SHP77 treated with DMSO at 0.1 percent for 48 hours (cell line): ENCODE measurements around the gene MTUS2.

Source experiments
- DNase-seq: peaks from one replicate; lab custom pipeline; 2025; lab: John Stamatoyannopoulos, UW

MTUS2 gene

DNA sequence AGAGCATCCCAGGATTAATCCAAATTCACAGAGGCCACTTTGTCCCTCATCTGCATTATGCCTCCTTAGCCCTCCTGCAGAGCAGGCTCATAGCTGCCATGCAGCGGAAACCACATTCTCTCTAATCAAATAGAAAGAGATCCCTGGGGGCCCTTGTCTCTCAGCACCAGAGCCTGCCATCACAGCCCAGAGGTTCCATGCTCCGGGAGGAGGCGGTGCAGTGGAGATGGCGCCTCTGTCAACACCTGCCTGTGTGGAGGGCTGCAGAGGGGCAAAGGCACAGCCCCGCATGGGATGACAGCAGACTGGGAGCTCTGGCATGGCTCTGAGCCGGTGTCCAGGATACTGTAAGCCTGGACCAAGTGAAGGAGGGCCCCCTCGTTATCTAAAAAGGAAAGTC, 664.1 kb downstream of the MTUS2 start:
- no peak for DNase-seq

DNA sequence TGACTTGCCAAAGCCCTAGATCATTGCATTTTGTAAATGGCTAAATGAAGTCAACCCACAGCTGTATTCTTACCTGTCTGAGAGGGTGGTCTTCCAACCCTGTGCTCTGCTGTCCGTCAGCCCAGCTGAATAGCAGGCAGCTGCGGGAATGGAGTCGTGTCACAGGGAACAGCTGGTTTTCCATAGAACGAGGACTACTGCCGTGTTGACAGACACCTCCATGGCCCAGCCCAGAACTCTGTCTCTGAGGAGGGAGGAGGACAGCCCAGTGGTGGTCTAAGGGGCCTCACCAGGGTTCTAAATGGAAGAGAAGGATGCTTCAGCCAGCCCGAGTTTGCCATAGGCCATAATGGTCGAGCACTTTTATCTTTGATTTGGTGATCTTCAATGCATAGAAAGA, 664.7 kb downstream of the MTUS2 start:
- DNase-seq = no peak

DNA sequence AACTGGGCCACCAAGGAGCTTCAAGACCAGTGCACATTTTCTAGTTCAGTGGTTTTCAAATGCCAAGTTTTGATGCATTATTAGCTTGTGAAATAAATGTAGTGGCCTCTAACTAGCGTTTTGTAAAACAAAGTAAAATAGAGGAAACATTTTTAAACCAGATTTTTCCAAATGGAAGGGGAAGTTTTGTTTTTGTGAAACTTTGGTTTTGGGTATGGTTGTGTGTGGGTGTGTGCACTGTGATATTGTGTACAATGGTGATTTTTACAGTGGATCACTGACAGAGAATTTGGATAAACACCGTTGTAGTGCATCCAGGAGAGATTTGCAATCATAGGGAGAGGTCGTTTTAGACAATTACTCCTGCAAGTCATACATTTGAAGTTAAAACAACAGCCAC, 666.4 kb downstream of the MTUS2 start:
- no peak for DNase-seq

DNA sequence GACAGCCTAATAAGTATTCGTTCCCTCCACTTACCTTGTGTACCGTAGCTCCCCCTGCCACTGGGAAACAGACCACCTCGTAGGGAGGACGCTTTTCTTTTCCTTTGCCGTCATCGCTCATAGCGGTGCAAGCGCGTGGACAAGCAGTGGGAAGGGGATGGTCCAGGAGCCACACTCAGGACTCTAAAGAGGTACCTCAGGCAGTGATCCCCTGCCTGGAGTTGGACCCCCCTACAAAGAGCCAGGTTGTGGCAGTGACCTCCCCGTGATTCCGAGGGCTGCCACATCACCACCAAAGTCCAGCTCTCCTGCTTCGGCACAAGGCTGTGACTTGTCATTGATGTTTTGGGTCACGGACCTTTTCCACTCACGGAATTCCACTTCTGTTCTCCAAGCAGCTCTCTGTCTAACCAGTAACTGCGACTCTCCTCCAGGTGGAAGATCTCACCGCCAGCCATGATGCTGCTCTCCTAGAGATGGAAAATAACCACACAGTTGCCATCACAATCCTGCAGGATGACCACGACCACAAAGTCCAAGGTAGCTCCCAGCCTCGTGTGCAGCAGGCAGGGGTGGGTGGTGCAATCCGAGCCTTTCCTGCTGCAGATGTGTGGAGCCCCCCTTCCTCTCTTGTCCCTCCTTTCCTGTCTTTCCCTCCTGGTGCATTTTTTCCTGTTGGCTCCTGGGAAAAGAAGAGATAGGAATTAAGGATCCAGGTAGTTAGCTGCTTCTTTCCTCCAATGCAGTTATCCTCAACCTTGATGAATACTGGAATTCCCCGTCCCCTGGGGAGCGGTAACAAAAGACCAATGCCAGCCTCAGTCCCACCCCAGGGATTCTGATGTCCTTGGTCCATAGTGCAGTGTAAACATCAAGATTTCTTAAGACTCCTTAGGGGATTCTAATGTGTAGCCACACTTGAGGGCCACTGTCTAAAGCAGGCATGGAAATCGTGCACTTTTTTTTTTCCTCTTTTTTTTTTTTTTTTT, 667.6 kb downstream of the MTUS2 start:
- no peak for DNase-seq

DNA sequence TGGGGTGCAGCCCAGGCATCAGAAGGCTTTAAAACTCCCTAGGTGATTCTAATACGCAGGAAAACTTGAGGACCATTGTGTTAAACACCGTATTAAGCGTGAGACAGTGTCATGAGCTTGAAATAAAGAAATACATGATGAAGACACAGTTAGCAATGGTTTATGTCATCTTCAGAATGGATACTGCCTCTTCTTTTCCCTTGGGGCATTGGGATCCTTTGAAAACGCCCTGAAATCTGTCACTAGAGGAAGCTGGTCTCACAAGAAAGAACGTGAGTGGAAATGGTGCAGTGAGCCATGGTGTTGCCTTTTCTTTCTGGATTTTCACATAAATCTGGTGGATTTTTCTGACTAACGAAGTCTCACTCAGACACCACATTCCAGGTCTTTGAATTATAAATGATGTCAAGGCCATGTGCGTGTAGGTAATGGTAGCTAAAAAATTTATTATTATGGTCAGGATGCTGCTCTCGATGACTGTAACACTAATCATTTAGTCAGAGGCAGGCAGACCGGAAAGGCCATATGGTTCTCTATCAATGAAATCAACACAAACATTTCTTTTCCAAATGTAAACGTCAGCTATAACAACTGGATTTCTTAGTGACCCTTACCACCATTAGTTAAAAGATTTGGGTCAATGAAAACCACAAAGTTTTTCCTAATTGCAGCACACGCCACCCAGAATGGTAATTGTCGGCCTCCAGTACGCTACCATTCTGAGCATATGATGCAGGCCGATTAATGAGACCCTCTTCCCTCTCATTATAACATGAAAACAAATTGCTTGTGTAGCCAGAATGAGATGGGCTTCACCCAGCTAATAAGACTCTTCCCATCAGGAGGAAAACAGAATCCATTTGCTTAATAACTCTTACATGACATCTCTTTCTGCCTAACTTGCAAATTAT, 669.8 kb downstream of the MTUS2 start:
- DNase-seq = no peak

DNA sequence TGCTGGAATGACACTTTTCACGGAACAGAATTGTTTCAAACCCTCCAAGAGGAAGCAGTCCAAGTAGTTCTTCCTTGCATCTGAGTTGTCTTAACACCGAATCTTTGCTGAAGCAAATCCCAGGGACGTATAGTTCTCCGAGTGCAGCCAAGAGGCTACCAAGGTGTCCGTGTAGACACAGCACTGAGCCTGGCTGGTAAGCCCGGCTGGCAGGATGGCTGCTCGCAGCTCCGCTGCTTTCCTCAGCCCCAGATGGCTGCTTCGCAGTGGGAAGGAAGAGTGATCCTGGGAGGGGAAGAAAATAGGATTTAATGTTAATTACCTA, 670.4 kb downstream of the MTUS2 start:
- no peak for DNase-seq

DNA sequence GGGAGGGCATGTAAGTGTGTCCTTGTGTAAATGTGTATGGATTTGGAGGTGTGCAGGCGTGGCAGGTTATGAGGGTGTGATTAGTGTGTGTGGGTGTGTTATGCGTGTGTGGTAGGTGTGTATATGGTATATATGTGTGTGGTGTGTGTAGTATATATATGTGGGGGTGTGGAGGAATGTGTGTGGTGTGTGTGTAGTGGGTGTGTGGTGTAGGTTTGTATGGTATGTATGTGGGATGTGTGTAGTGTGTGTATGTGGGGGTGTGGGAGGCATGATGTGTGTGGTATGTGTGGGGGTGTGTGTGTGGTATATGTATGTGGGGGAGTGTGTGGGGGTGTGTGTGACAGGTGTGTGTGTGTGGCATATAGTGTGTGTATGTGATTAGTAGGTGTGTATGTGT, 671.1 kb downstream of the MTUS2 start:
- no peak for DNase-seq

DNA sequence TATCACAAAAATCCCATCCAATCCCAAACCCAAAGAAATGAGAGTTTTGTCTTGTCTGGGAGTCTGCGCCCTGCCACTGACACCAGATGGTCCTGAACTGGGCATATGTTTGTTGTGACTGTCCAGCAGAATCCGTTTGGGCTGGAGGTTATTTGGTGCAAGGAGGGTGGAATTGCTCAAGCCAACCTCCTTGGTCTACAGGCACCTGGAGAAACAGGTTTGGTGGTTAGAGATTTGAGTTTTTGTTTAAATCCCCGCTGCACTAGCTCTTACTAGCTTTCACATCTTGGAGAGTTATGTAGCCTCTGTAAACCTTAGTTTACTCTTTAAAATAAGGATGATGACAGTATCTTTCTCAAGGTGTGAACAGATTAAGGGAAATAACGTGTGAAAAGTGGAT, 673.7 kb downstream of the MTUS2 start:
- DNase-seq = no peak

DNA sequence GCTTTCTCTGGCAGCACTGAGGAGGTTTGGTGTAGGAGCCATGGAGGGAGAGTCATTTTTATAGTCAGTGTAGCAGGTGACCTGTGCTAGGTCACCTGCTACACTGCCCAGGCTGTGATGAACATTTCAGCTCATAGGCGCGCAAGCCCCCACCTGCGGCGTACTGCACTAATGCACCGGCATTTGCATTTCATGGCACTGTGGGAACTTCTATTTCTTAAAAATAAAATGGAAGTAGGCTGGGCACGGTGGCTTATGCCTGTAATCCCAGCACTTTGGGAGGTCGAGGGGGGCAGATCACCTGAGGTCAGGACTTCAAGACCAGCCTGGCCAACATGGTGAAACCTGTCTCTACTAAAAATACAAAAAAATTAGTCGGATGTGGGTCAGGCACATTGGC, 674.4 kb downstream of the MTUS2 start:
- DNase-seq = no peak

DNA sequence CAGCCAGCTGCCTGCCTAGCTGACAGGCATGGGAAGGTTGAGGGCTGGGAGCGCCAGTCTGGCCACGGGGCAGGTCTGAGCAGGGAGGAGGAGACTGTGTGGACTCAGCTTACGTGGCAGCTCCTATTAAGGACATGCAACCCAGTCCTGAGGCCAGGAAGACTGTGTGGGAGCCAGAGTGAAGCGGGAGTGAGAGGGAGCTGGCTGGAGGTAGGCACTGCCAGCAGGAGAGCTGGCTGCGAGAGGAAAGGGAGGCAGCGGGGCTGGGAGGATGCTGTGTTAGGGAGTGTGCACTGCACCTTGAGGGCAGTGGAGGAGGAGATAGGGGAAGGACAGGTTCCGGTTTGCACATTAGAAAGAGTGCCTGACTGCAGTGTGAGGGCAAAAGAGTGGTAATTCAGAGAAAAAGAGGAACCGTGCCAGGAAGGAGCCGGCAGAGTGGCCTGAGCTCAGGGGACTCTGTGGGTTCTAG, 676.1 kb downstream of the MTUS2 start:
- no peak for DNase-seq

DNA sequence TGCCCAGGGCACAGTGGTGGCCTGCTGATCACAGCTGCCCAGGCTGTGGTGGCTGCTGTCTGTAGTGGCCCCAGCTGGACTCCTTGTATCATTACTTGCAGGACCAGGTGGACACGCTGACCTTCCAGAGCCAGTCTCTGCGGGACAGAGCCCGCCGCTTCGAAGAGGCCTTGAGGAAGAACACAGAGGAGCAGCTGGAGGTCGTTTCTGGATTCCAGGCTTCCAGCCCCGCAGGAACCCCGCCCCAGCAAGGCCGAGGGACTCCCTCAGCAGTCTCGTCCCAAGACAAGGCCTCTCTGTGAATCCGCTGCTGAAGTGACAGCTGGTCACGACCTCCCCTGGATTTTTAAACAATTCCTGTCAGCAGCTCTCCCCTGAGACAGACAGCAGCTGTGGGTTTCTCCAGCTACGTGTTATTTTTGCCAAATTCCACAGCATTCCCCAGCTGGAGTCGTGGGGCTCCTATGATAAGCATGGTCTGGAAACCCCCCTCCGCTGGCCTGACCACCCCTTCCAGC, 677.1 kb downstream of the MTUS2 start:
- DNase-seq = no peak

DNA sequence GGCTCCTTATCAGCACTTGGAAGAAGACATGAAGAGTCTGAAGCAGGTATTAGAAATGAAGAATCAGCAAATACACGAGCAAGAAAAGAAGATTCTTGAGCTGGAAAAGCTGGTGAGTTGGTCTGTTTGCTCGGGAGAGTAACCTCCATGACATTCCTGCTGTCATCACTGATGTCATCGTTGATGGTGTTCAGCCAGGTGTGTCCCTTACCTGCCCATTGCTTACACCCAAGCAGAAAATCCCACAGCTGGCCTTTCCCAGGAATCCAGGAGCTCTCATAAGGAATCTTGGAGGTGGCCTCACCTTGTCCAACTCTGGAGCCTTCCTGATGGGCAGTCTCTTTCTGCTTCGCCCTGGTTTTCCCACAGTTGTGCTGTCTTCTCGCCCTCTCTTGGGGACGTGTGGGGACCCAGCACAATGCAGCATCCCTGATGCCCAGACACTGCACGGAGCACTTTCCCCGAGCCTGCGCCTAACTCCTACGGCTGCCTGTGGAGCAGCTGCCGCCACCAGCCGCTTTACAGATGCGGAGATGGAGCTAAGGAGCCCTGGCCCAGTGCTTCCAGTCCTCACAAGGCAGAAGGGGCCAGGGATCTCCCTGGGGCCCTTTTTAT, 678.4 kb downstream of the MTUS2 start:
- no peak for DNase-seq

DNA sequence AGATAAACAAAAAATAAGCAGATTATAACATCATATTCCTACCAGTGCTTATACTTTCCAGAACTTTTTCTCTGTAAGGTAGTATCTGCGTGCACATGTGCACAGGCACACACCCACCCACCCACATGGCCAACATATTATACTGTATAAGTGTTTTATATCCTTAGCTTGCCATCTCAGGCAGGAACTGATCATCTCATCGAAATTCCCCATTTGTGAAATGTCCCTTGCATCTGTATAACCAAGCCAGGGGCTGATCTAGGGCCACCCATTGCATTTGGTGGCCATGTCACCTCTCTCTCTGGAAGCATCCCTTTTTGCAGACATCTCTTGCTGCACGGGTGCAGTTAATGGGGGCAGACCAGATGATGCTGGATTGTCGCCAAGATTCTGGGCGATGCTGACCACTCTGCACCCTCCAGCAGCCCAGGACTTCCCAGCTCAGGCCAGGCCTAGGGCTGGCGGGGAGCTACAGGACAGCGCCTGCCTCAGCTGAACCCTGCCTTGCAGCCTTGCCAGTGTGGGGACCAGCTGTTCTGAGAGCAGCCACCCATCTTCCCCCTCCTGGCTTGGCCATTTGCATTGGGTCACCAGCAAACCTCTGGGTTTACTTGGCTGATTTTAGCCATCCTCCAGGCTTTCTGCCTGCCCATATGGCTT, 679.5 kb downstream of the MTUS2 start:
- no peak for DNase-seq

DNA sequence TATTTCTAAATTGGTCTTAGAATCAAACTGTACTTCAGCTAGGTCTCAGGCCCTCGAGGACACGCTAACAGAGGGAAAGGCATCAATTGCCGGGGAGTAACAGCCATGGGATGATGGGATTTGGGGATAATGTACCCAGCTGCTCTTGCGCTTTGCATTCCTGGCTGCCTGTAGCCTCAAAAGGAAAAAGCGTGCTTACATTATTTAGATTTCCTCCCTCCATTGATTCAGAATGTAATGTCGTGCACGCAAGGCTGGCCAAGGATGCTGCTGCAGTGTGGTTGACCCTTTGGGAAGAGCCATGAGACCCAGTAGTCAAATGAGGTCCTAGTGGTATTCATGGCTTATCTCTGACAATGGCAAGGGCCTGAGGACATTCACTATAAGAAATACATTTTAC, 680.2 kb downstream of the MTUS2 start:
- no peak for DNase-seq

DNA sequence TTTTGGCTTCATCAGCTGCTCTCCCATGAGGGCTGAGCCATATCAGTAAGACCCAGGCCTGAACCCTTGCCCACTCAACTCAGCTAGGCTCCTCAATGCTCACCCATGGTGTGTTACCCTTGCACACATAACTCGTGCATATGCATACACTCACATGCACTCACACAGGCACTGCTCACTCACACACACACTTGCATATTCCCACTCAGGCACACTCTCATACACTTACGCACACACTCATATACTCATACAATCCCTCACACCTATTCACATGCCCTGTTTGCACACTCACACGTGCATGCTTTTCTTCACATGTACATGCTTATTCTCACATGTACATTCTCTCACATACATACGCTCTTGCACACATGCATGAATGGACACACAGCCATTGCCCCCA, 681.5 kb downstream of the MTUS2 start:
- DNase-seq = no peak

DNA sequence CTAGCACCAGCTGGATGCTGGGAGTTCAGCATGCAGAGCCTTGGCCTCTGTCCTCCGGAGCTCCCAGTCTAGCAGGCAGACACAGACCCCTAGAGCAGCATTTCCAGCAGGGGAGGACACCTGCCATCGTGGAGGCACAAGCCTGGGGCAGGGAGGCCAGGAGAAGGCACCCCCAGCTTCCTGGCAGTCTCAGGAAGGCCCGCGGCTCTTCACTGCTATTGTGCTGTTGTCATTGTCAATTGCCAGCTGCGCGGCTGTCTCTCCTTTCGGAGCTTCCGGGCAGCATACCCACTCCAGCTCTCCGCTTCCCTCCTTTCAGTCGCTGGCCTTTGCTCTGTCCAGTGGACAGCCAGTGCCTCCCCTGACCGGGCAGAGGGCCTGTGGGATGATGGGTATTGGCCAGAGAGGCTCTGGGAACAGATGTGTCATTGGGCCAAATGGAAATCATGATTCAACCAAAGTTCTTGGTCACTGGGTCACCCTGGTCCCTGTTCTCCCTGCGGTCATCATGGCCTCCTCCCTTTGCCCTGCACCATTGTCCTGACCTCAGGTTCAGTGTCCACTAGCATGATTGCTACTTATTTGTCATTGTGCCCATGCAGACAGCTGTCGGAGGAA, 682.4 kb downstream of the MTUS2 start:
- DNase-seq = no peak

DNA sequence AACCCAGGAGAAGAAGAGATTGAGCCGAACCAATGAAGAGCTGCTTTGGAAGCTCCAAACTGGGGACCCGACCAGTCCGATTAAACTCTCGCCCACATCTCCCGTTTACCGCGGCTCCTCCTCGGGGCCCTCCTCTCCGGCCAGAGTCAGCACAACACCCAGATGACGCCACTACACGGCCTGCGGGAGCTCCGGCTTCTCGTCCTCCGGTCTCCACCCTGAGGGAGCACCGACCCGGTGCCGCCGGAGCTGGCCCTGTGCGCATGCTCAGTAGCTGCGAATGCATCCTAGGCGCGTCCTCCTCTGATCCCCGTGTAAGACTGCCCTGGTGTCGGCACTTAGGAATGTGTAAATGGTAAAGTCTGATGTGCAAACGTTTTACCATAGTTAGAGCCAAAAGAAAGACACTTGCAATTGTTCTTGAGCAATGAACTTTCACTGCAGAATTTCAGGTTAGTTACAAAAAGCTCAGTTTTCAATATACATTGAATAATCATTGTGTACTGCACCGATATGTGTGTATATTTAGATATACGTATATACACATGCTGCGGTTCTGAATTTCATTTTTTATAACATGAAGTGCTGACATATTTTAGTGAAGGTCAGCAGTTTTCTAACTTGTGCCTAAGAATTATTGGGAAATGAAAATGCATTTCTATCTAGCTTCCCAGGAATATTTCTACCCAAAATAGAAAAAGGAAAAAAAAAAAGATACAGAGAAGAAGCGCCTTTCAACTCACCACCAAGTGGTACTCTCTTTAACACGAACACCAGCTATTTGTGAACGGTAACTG, 683.1 kb downstream of the MTUS2 start:
- no peak for DNase-seq

DNA sequence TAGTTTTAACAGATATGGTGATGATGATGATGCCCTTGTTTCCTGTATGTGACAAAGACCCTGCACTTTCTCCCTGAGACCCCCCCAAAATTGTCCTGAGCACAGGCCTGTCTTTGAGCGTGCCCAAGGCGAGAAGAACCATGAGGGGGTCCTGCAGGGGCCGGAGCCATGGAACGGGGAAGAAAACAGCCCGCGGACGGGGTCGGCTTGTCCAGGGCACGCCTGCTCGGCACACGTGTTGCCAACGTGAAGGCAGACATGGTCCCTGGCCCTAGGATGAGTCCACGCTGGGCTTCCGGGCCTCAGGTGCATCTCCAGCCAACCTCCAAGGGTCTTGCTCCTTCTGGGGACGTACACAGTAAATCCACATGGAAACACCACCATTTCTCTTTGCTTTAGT, 684.6 kb downstream of the MTUS2 start:
- DNase-seq = no peak

DNA sequence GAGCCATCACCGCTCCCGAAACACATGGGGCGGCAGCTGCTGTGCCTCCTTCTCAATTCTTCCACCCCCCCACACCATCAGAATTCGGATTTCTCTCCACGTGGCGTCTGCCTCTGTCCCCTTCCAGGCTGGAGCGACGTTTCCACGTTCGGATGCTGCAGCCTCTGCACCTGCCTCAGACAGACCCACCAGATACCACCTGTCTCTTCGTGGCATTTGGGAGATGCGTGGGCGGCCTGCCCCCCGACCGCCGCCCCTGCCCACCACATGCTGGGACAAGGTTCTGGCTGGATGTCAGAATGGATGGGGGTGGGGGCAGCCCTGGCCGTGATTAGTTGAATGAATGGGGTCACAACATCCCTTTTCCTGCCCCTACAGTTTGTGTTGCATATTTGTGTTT, 685.4 kb downstream of the MTUS2 start:
- DNase-seq = no peak

DNA sequence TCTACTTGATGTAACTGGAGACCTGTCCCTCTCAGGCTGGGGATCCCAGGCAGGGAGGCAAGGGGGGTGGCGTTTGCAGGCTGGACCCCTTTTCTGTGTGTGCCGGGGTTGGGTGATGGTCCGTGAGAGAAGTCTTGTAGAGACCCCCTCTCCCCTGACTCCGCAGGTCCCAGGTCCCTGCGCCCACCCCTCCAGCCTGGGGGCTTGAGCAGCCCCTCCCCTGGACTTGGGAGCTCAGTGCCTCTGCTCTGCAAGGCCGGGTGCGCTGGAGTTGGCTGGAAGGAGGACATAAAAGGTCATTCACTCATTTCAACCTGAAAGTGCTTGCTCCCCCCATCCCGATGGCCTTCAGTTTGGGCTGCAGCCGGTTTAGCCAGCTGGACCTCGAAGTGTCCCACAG, 685.8 kb downstream of the MTUS2 start:
- DNase-seq = no peak
